Body of pancreas (tissue), 4 donors: ENCODE data around the gene CYB5A.

Experiments used
- POLR2A ChIP-seq, 3 donors: fragments of 450-650 bp; IDR thresholded peaks; one replicate each; pipeline ENCODE4 v1.6.1; 2016; ENCODE audit warnings: antibody characterized with exemption in 3 of 3, mild to moderate bottlenecking in 2 of 3
- TF ChIP-seq, protein P1 (sequence below), 7 experiments: fragments of 450-650 bp in 4 of 7; fragments of 200-600 bp in 3 of 7; sonication (generic) in 3 of 7; IDR thresholded peaks; one replicate each; pipeline ENCODE4 v1.5.1; 2016 to 2019; ENCODE audit warnings: antibody characterized with exemption in 7 of 7

- TF ChIP-seq, protein P1, sequence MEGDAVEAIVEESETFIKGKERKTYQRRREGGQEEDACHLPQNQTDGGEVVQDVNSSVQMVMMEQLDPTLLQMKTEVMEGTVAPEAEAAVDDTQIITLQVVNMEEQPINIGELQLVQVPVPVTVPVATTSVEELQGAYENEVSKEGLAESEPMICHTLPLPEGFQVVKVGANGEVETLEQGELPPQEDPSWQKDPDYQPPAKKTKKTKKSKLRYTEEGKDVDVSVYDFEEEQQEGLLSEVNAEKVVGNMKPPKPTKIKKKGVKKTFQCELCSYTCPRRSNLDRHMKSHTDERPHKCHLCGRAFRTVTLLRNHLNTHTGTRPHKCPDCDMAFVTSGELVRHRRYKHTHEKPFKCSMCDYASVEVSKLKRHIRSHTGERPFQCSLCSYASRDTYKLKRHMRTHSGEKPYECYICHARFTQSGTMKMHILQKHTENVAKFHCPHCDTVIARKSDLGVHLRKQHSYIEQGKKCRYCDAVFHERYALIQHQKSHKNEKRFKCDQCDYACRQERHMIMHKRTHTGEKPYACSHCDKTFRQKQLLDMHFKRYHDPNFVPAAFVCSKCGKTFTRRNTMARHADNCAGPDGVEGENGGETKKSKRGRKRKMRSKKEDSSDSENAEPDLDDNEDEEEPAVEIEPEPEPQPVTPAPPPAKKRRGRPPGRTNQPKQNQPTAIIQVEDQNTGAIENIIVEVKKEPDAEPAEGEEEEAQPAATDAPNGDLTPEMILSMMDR (IDR thresholded peaks at IDR 0.05): no peak
- no peak for TF ChIP-seq POLR2A (IDR thresholded peaks at IDR 0.05)
These were observed 88.0 kb downstream of the CYB5A start for GRCh38 chr18:74203811-74204210.
